ENCODE results near the gene FAM180A.

The FAM180A gene

GRCh38 chr7:135683609-135684008 is 65.0 kb downstream of the FAM180A start:
- Histone ChIP-seq H3K27me3 (ENCODE audit: insufficient read depth, poor library complexity, severe bottlenecking) (no peaks in the 10 kb centered on the region), H3K4me3 (replicated peaks; ENCODE audit: insufficient read depth, low read length) (no peak overlapping the region), H3K27ac (replicated peaks) (no peak overlapping the region)
- TF ChIP-seq SPI1 (IDR thresholded peaks at IDR 0.05; ENCODE audit: borderline replicate concordance, low read depth) (peak; percentile 67), POLR2AphosphoS5 (IDR thresholded peaks at IDR 0.05; ENCODE audit: low read depth) (no peak)
- DNase-seq (ENCODE audit: low read depth in 1 of 2, low spot score in 1 of 2), result no peak

DNA sequence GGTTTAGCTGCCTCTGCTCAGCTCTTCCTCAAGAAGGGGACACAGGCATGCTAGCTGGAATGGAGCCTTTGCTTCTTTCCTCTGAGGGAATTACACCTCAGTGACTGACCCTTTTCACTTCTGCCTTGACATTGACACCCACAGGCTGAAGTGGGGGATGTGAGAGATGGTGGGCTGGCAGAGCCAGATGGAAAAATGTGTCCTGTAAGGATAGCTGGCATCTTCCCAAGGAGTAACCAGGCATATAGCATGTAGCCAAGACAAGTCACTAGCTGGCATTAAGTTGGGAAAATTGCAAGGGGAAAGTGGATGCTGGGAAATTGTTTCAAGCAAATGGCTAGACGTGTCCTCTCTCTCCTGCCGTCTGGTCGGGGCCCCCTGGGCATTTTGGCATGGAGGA is 66.4 kb downstream of the FAM180A start:
- no peak for DNase-seq (ENCODE audit: low read depth in 1 of 2, low spot score in 1 of 2)
- TF ChIP-seq CTCF (IDR thresholded peaks at IDR 0.05; ENCODE audit: insufficient read depth, low read length) (no peak), GABPA (IDR thresholded peaks at IDR 0.05; ENCODE audit: low read depth) (no peak), SPI1 (IDR thresholded peaks at IDR 0.05; ENCODE audit: borderline replicate concordance, low read depth) (no peak)
- Histone ChIP-seq H3K27ac (replicated peaks) (no peak overlapping the region), H3K4me3 (replicated peaks; ENCODE audit: insufficient read depth, low read length) (no peak overlapping the region), H3K27me3 (ENCODE audit: insufficient read depth, poor library complexity, severe bottlenecking) (no peaks in the 10 kb centered on the region)

DNA sequence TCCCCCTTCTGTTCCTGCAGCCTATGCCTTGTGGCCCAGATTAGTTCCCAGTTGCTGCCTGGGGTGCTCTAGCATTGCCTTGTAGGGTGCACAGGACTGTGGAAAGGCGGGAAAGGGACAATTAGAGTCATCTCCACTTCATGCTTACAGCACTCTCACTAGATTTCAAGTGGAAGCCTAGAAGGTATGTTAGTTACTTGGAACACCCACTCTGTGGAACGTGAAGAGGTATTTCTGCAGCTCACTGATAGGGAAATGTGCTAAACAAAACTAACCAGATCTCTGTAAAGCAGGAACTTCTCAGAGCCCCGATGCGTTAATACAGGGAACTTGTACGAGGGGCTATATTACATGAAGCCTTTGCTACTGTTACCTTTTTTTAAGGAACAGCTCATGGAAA is 66.9 kb downstream of the FAM180A start:
- TF ChIP-seq GABPA (IDR thresholded peaks at IDR 0.05; ENCODE audit: low read depth) (no peak), POLR2AphosphoS5 (IDR thresholded peaks at IDR 0.05; ENCODE audit: low read depth) (no peak), SPI1 (IDR thresholded peaks at IDR 0.05; ENCODE audit: borderline replicate concordance, low read depth) (no peak), CTCF (IDR thresholded peaks at IDR 0.05; ENCODE audit: insufficient read depth, low read length) (no peak)
- TF ChIP-seq, protein P1, sequence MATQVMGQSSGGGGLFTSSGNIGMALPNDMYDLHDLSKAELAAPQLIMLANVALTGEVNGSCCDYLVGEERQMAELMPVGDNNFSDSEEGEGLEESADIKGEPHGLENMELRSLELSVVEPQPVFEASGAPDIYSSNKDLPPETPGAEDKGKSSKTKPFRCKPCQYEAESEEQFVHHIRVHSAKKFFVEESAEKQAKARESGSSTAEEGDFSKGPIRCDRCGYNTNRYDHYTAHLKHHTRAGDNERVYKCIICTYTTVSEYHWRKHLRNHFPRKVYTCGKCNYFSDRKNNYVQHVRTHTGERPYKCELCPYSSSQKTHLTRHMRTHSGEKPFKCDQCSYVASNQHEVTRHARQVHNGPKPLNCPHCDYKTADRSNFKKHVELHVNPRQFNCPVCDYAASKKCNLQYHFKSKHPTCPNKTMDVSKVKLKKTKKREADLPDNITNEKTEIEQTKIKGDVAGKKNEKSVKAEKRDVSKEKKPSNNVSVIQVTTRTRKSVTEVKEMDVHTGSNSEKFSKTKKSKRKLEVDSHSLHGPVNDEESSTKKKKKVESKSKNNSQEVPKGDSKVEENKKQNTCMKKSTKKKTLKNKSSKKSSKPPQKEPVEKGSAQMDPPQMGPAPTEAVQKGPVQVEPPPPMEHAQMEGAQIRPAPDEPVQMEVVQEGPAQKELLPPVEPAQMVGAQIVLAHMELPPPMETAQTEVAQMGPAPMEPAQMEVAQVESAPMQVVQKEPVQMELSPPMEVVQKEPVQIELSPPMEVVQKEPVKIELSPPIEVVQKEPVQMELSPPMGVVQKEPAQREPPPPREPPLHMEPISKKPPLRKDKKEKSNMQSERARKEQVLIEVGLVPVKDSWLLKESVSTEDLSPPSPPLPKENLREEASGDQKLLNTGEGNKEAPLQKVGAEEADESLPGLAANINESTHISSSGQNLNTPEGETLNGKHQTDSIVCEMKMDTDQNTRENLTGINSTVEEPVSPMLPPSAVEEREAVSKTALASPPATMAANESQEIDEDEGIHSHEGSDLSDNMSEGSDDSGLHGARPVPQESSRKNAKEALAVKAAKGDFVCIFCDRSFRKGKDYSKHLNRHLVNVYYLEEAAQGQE (IDR thresholded peaks at IDR 0.05; ENCODE audit: insufficient replicate concordance, low read depth), result no peak
- H3K4me3 ChIP-seq (replicated peaks; ENCODE audit: insufficient read depth, low read length), result no peak overlapping the region
- H3K27me3 ChIP-seq (ENCODE audit: insufficient read depth, poor library complexity, severe bottlenecking), result no peaks in the 10 kb centered on the region
- no peak for DNase-seq (ENCODE audit: low read depth in 1 of 2, low spot score in 1 of 2)
- no peak overlapping the region for H3K27ac ChIP-seq (replicated peaks)

Data from HL-60 (cell line).